Uterus (tissue), 4 donors: ENCODE results near the gene LDHD. TPM values are rescaled to one million over a fixed set of nuclear protein-coding genes. Genes with fewer than 3 reads are reported as not detected.

Source experiments
- DNase-seq, 2 donors: peaks; one replicate each; pipeline ENCODE4 v3.0.0-alpha.2; 2019 to 2020
- H3K27ac ChIP-seq, 2 donors: fragments of 200-600 bp; sonication (generic); 1 replicate in 1 of 2; 2 replicates in 1 of 2; pipeline ENCODE4 v1.5.1; 2016 to 2018
- H3K27me3 ChIP-seq, 2 donors: fragments of 200-600 bp; sonication (generic); one replicate each; pipeline ENCODE4 v1.5.1; 2018 to 2019; ENCODE audit warnings: control low read depth in 1 of 2
- H3K36me3 ChIP-seq, 2 donors: fragments of 200-600 bp; sonication (generic); one replicate each; pipeline ENCODE4 v1.5.1; 2019; ENCODE audit warnings: control low read depth in 1 of 2
- H3K4me1 ChIP-seq, 2 donors: fragments of 200-600 bp; sonication (generic); one replicate each; pipeline ENCODE4 v1.5.1; 2018 to 2019; ENCODE audit warnings: control low read depth in 1 of 2
- H3K4me3 ChIP-seq, 2 donors: fragments of 200-600 bp; sonication (generic); 1 replicate in 1 of 2; 2 replicates in 1 of 2; pipeline ENCODE4 v1.5.1; 2018 to 2019; ENCODE audit warnings: mild to moderate bottlenecking in 1 of 2
- H3K9me3 ChIP-seq, 2 donors: fragments of 200-600 bp; sonication (generic); one replicate each; pipeline ENCODE4 v1.5.1; 2019; ENCODE audit warnings: control low read depth in 1 of 2
- POLR2A ChIP-seq, 2 donors: fragments of 450-650 bp; IDR thresholded peaks; one replicate each; pipeline ENCODE4 v1.6.1; 2016; ENCODE audit warnings: antibody characterized with exemption in 2 of 2, mild to moderate bottlenecking in 1 of 2, moderate library complexity in 1 of 2
- intact Hi-C: fragments of 100-400 bp; cut with DNase I; formaldehyde crosslinking; loops from one replicate; pipeline ENCODE4 v1.15.1; 2023; ENCODE audit warnings: low total_unique reads
- total RNA-seq, 4 donors: library from RNA; depleted of rRNA in 3 of 4; stranded (reverse); fragments of >200 nt in 3 of 4; gene quantifications; one replicate each; pipeline versions ENCODE4 v1.1.0 to v1.2.4, GENCODE V29; 2014 to 2023
- TF ChIP-seq, protein P1 (sequence below), 4 experiments: fragments of 200-600 bp in 2 of 4; fragments of 450-650 bp in 2 of 4; sonication (generic) in 2 of 4; IDR thresholded peaks; one replicate each; pipeline ENCODE4 v1.5.1; 2016 to 2019; ENCODE audit warnings: antibody characterized with exemption in 4 of 4, mild to moderate bottlenecking in 2 of 4, moderate library complexity in 1 of 4
- donor health status: DM: yes; HTN: yes; CAD: no.

LDHD gene
- total RNA-seq, 4 donors from 2014 or later = 1.3 to 5.7 (median 3.3) TPM

DNA sequence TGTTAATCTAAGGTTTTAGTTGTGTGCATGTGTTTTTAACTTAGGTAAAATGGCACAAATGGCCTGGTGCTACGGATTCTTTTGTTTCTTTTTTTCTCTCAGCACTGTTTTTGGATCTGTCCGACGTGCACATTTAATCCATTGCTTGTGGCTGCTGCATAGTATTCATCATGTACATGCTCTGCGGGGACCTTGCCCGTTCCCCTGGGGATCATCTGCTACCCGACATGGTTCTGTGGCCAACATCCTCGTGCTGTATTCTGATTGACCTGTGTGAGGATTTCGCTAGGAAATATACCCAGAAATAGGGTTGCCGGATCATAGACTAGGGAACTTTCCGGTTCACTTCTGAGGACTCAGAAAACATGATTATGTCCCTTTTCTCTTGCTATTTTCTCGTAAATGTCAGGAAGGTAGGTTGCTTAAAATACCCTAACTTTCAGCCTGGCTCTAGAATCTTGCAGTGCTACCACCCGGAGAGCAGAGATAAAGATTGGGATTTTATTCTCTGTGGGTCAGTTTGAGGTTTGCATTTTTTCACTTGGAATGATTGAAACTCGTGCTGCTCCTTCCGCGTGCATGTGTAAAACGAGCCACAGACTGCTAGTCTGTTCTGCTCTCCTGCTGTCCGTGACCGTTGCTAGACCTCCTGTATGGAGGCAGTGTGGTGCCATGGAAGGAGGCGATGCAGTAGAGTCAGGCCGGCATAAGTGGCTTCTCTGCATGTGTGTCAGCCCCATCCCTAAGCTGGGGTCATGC, 42.9 kb downstream of the LDHD start:
- intact Hi-C loops = no loop called here
- Histone ChIP-seq H3K4me3 (no peak overlapping the region), H3K4me1 (peaks cover 0 to 12% of the 10 kb centered on the region in 2 donors), H3K27ac (no peak overlapping the region), H3K27me3 (no peaks in the 10 kb centered on the region), H3K36me3 (no peaks in the 10 kb centered on the region), H3K9me3 (no peaks in the 10 kb centered on the region)
- TF ChIP-seq, protein P1, sequence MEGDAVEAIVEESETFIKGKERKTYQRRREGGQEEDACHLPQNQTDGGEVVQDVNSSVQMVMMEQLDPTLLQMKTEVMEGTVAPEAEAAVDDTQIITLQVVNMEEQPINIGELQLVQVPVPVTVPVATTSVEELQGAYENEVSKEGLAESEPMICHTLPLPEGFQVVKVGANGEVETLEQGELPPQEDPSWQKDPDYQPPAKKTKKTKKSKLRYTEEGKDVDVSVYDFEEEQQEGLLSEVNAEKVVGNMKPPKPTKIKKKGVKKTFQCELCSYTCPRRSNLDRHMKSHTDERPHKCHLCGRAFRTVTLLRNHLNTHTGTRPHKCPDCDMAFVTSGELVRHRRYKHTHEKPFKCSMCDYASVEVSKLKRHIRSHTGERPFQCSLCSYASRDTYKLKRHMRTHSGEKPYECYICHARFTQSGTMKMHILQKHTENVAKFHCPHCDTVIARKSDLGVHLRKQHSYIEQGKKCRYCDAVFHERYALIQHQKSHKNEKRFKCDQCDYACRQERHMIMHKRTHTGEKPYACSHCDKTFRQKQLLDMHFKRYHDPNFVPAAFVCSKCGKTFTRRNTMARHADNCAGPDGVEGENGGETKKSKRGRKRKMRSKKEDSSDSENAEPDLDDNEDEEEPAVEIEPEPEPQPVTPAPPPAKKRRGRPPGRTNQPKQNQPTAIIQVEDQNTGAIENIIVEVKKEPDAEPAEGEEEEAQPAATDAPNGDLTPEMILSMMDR (IDR thresholded peaks at IDR 0.05) = no peak
- no peak for TF ChIP-seq POLR2A (IDR thresholded peaks at IDR 0.05)
- no peak for DNase-seq

DNA sequence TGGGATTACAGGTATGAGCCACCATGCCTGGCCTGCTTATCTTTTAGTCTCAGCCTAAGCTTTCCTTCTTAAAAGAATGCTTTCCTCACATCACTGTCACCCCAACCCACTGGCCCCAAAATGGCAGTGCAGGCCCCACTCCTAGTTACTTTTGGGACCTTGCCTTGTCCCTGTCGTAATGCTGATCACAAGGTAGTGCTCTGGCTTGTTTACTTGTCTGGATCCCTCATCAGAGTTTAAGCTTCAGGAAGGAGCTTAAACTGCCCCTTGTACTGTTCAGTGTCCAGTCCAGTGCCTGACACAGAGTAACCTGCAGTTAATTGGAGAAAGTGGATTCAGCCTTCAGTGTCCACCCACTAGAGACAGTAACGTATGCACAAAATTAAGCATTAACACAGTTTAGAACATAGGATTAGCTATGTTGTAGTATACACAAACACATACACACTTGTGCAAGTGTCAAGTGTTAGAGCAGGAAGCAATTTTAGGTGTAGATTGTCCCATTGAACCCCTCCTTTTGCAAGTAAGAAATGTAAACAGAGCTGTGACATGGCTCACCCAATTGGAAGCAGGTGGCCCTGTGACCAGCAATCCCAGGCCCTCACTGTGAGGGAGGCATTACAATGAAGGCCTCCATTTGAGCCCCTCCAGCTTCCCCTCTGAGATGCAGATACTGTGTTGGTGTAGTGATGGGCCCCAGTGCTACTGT, 44.2 kb downstream of the LDHD start:
- intact Hi-C loops = no loop called here
- no peaks in the 10 kb centered on the region for H3K36me3 ChIP-seq
- no peak overlapping the region for H3K27ac ChIP-seq
- H3K4me3 ChIP-seq = no peak overlapping the region
- no peak for TF ChIP-seq POLR2A (IDR thresholded peaks at IDR 0.05)
- TF ChIP-seq, protein P1 (IDR thresholded peaks at IDR 0.05) = no peak
- no peaks in the 10 kb centered on the region for H3K9me3 ChIP-seq
- no peak for DNase-seq
- no peaks in the 10 kb centered on the region for H3K27me3 ChIP-seq
- H3K4me1 ChIP-seq = peaks cover 0 to 12% of the 10 kb centered on the region in 2 donors

DNA sequence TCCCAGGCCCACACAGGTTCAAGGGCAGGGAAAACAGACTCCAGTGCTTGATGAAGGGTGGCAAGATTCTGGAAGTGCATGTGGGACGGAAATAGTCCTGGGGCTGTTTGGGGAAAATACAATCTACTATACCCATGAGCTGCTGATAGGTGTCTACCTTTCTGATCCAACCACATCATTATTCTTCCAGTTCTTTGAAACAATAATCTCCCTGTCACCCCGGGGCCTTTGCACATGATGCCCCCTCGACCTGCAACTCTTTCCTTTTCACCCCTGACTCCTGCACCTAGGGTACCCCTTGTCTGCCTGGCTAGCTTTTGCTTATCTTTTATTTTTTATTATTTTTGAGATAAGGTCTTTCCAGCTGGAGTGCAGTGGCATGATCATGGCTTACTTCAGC, 45.0 kb downstream of the LDHD start:
- peaks cover 0 to 12% of the 10 kb centered on the region in 2 donors for H3K4me1 ChIP-seq
- no peak overlapping the region for H3K27ac ChIP-seq
- no peaks in the 10 kb centered on the region for H3K36me3 ChIP-seq
- TF ChIP-seq, protein P1 (IDR thresholded peaks at IDR 0.05) = no peak
- TF ChIP-seq POLR2A (IDR thresholded peaks at IDR 0.05) = no peak
- H3K9me3 ChIP-seq = no peaks in the 10 kb centered on the region
- H3K27me3 ChIP-seq = no peaks in the 10 kb centered on the region
- DNase-seq = no peak
- H3K4me3 ChIP-seq = no peak overlapping the region
- intact Hi-C loops = no loop called here

DNA sequence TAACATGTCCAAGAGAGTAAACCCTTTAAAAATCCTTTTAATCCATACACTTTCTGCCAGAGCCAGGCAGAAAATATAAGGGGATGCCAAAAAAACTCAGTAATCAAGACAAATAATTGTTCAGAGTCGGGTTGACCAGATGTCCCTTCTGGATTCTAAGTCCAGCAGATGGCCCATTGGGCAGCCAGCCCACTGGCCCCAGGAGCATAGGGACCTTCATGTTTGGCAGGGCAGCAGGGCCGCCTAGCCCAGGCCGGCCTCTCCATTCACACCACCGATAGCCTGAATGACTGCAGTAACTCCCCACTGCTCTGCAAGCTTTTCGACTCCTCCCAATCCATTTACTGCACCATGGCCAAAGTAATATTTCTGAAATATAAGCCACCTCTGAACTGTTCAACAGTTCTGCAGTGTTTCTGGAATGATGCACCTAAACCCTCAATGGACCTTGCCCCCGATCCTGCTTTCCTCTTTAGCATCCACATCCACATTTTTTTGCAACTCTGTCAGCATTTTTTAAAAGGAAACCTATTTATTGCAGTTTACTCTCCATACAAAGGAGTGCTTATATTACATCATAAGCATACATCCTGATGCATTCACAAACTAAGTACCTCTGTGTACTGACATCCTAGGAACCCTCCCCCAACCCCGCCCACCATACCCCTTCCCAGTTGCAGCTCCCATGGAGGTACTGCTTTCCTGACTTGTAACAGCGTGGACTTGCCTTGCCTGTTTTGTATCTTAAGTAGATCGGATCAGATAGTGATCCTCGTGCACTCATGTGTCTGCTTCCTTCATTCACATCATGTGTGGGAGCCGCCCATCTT, 46.4 kb downstream of the LDHD start:
- Histone ChIP-seq H3K4me1 (peaks cover 0 to 12% of the 10 kb centered on the region in 2 donors), H3K4me3 (no peak overlapping the region), H3K9me3 (no peaks in the 10 kb centered on the region), H3K27ac (peak overlapping the region; percentile 22 to 43), H3K27me3 (no peaks in the 10 kb centered on the region), H3K36me3 (no peaks in the 10 kb centered on the region)
- intact Hi-C loops = no loop called here
- TF ChIP-seq POLR2A (IDR thresholded peaks at IDR 0.05) = no peak
- peak; percentile 46 to 74 for DNase-seq

DNA sequence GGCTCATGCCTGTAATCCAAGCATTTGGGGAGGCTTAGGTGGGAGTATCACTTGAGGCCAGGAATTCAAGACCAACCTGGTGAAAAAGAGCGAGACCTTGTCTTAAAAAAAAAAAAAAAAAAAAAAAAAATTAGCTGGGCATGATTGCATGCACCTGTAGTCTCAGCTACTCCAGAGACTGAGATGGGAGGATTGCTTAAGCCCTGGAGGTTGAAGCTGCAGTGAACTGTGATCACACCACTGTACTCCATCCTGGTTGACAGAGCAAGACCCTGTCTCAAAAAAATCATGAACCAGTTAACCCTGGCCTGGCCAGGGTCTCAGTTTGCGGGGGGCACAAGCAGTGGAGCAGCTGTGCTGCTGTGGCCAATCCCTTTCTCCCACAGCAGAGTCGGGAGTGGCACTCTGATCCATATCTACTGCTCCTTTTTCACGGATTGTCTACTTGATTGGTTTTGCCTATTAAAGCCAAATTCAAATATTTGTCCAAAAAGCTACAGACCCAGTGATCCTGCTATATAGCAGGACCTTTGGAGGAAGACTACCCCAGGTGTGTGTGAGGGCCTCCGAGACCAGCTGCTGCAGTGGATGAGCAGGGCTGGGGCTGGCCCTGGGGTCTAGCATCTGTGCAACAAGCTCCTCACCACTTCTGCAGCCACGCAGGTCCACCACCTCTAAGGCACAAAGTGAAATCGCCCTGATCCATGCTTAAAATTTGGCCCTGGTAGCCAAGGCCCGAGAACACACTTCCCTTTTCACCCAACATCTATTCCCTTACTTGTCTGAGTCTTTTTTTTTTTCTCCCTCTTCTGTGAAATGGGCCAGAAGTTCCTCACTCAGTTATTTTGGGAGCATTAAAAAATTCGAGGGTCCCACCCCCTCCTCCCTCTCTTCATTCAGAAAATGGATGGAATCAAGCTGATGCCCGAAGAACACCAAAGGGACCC, 48.2 kb downstream of the LDHD start:
- Histone ChIP-seq H3K27me3 (no peaks in the 10 kb centered on the region), H3K4me1 (peaks cover 0 to 6% of the 10 kb centered on the region in 2 donors), H3K9me3 (no peaks in the 10 kb centered on the region), H3K4me3 (no peak overlapping the region), H3K27ac (no peak overlapping the region), H3K36me3 (no peaks in the 10 kb centered on the region)
- TF ChIP-seq, protein P1 (IDR thresholded peaks at IDR 0.05) = no peak
- no peak for DNase-seq
- intact Hi-C loops = no loop called here
